ENCODE data around the gene MRM2.
A peak's percentile ranks its signal among the peaks of the same experiment; 100 is the strongest.

The MRM2 gene

GRCh38 chr7:2241580-2242540, at the start of gene MRM2, which contains the start of gene NUDT1:
TSS of gene MRM2 (minus strand) at chr7:2242205. CDS start at chr7:2242169, 36 bp downstream.
TSS of gene NUDT1 (plus strand) at chr7:2242226. CDS start at chr7:2244575, 2,349 bp downstream.
- in situ Hi-C loops (cut with HindIII; ENCODE audit: low pct_ligation_motif_present, low pct_unique_long_range_greater_than_20kb, low sequenced_read_pairs), result no loop called here
- peak; percentile 92 for DNase-seq

GRCh38 chr7:2290877-2291276, 48.9 kb upstream of the MRM2 start:
- in situ Hi-C loops (cut with HindIII; ENCODE audit: low pct_ligation_motif_present, low pct_unique_long_range_greater_than_20kb, low sequenced_read_pairs), result no loop called here
- DNase-seq, result no peak

GRCh38 chr7:2289621-2290020, 47.6 kb upstream of the MRM2 start:
- in situ Hi-C loops (cut with HindIII; ENCODE audit: low pct_ligation_motif_present, low pct_unique_long_range_greater_than_20kb, low sequenced_read_pairs), result no loop called here
- DNase-seq, result no peak

GRCh38 chr7:2289111-2289586, 47.1 kb upstream of the MRM2 start:
- in situ Hi-C loops (cut with HindIII; ENCODE audit: low pct_ligation_motif_present, low pct_unique_long_range_greater_than_20kb, low sequenced_read_pairs), result no loop called here
- DNase-seq, result no peak

- DNase-seq, result no peak
- in situ Hi-C loops (cut with HindIII; ENCODE audit: low pct_ligation_motif_present, low pct_unique_long_range_greater_than_20kb, low sequenced_read_pairs), result no loop called here
Measured at GRCh38 chr7:2288503-2288902, 46.5 kb upstream of the MRM2 start.

GRCh38 chr7:2287745-2288144, 45.7 kb upstream of the MRM2 start:
- in situ Hi-C loops (cut with HindIII; ENCODE audit: low pct_ligation_motif_present, low pct_unique_long_range_greater_than_20kb, low sequenced_read_pairs), result no loop called here
- DNase-seq, result no peak

GRCh38 chr7:2283074-2283473, 41.1 kb upstream of the MRM2 start:
- no peak for DNase-seq
- in situ Hi-C loops (cut with HindIII; ENCODE audit: low pct_ligation_motif_present, low pct_unique_long_range_greater_than_20kb, low sequenced_read_pairs), result no loop called here

GRCh38 chr7:2282185-2282751, 40.3 kb upstream of the MRM2 start:
- in situ Hi-C loops (cut with HindIII; ENCODE audit: low pct_ligation_motif_present, low pct_unique_long_range_greater_than_20kb, low sequenced_read_pairs), result no loop called here
- no peak for DNase-seq

DNA sequence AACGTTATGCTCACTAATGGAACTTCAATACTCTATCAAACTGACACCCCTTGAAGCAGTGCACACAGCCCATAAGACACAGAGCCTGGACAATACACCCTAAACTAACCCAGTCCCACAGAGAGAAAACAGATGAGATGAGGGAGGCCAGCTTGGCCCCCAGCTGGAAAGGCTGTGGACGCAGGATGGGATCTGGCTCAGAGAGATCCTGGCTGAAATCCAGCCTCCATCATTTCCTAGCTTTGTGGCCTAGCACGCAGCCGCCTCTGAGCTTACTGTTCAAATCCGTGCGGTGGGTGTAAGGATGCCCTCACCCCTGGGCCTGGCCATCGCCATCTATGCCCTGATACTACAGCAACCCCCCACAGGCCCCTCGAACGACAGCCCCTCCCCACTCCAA, 39.5 kb upstream of the MRM2 start:
- no peak for DNase-seq
- in situ Hi-C loops (cut with HindIII; ENCODE audit: low pct_ligation_motif_present, low pct_unique_long_range_greater_than_20kb, low sequenced_read_pairs), result no loop called here

- in situ Hi-C loops (cut with HindIII; ENCODE audit: low pct_ligation_motif_present, low pct_unique_long_range_greater_than_20kb, low sequenced_read_pairs), result no loop called here
- no peak for DNase-seq
Measured at GRCh38 chr7:2280424-2280823, 38.4 kb upstream of the MRM2 start.

- in situ Hi-C loops (cut with HindIII; ENCODE audit: low pct_ligation_motif_present, low pct_unique_long_range_greater_than_20kb, low sequenced_read_pairs), result no loop called here
Measured at GRCh38 chr7:2279896-2280295, 37.9 kb upstream of the MRM2 start.

GRCh38 chr7:2278026-2278425, 36.0 kb upstream of the MRM2 start:
- no peak for DNase-seq
- in situ Hi-C loops (cut with HindIII; ENCODE audit: low pct_ligation_motif_present, low pct_unique_long_range_greater_than_20kb, low sequenced_read_pairs), result no loop called here

More at GRCh38 chr7:2279896-2280295, 37.9 kb upstream of the MRM2 start:
- no peak for DNase-seq

DNA sequence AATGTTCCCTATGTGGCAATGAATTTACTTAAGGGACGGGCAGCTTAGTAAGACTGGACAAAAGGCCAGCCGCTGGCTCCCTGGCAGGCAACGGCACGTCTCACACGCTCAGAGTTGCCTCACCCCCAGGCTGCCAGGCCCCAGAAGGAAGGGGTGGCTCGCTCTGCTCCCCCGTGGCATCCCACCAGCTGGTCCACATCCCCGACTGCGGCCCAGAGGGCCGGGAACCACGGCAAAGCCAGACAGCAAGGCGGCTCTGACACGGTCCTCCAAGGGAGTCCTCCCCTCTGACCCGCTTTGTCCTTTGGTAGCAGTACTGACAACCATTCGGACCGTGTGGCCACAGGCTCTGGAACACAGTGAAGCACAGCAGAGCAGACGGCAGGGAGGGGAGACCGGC, 34.1 kb upstream of the MRM2 start:
- in situ Hi-C loops (cut with HindIII; ENCODE audit: low pct_ligation_motif_present, low pct_unique_long_range_greater_than_20kb, low sequenced_read_pairs), result no loop called here
- DNase-seq, result no peak

DNA sequence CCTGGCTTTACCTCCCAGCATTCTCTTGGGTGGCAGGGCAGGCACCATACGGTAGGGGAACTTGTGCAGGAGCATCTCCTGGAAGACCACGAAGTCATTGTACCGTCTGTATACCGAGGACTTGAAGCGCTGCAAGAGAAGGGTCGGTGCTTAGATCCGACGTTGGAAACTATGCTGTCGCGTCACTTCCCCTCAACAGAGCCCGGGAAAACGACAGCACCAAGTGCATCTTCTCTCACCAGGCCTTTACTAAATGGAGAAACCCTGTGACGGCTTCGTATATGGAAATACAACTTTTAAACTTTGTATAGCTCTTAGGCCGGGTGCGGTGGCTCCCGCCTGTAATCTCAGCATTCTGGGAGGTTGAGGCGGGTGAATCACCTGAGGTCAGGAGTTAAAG, 33.1 kb upstream of the MRM2 start:
- in situ Hi-C loops (cut with HindIII; ENCODE audit: low pct_ligation_motif_present, low pct_unique_long_range_greater_than_20kb, low sequenced_read_pairs), result no loop called here
- no peak for DNase-seq

GRCh38 chr7:2274666-2275065, 32.7 kb upstream of the MRM2 start:
- in situ Hi-C loops (cut with HindIII; ENCODE audit: low pct_ligation_motif_present, low pct_unique_long_range_greater_than_20kb, low sequenced_read_pairs), result no loop called here
- no peak for DNase-seq

DNA sequence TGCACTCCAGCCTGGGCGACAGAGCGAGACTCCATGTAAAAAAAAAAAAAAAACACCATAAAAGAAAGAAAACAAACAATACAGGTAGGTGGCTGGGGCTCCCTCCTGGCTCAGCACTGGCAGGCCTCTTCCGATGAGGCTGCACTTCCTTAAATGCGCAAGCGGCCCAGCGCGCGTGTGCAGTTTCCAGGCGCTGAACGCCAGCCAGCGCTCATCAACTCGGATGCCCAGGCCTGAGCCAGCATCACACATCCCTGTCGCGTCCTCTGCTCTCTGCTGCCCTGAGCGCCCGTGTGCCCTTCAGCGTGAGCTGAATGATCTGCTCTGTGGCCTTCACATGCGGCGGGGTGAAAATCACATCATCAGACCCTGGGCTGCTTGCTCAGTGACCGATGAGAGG, 31.9 kb upstream of the MRM2 start:
- in situ Hi-C loops (cut with HindIII; ENCODE audit: low pct_ligation_motif_present, low pct_unique_long_range_greater_than_20kb, low sequenced_read_pairs), result no loop called here
- no peak for DNase-seq

DNA sequence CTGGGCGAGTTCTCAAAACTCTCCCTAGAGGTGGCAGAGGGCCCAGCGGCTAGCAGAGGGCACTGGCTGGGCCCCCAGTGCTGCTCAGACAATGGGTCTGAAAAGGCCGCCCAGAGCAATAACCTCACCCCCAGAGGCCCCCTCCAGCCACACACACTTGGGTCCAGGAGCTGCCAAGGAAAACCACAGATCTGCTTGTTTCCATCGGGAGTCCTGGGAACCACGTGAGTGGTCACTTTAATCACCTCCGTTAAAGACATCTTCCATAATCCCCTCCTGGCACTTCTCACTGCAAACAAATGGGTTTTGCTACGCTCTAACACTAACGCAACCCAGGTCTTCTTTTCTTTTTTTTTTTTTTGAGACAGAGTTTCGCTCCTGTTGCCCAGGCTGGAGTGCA, 30.0 kb upstream of the MRM2 start:
- no peak for DNase-seq
- in situ Hi-C loops (cut with HindIII; ENCODE audit: low pct_ligation_motif_present, low pct_unique_long_range_greater_than_20kb, low sequenced_read_pairs), result no loop called here

- no peak for DNase-seq
- in situ Hi-C loops (cut with HindIII; ENCODE audit: low pct_ligation_motif_present, low pct_unique_long_range_greater_than_20kb, low sequenced_read_pairs), result no loop called here
Measured at GRCh38 chr7:2271273-2272026, 29.4 kb upstream of the MRM2 start.

DNA sequence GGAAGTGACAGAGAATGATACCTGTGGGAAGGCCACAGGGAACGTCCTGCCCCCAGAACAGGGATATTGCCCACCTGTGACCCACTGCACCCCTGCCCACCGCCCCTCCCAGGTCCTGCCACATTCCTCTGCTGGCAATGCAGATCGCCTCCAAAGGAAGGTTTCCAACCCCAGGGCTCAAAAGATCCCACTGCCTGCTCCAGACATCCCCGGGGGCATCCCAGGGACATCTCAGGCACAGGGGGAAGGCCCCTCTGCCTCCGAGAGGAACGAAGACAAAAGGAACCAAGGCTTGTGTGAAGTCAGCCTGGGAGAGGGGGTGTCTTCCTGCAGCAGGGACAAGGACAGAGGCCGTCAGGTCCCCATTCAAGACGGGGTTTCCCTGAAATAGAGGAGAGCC, 28.5 kb upstream of the MRM2 start:
- DNase-seq, result no peak
- in situ Hi-C loops (cut with HindIII; ENCODE audit: low pct_ligation_motif_present, low pct_unique_long_range_greater_than_20kb, low sequenced_read_pairs), result no loop called here
